22Rv1 (cell line): Measurements from ENCODE around the gene CACNA1A.

Experiments used
- H3K27ac ChIP-seq: fragments of 450-650 bp; 2 replicates; pipeline ENCODE4 v1.5.1; 2017
- CTCF ChIP-seq: fragments of 450-650 bp; IDR thresholded peaks from 2 replicates; pipeline ENCODE4 v1.5.1; 2017; ENCODE audit warnings: mild to moderate bottlenecking
- ZFX ChIP-seq: fragments of 450-650 bp; IDR thresholded peaks from 2 replicates; pipeline ENCODE4 v1.6.1; 2017; ENCODE audit warnings: antibody characterized with exemption, borderline replicate concordance

The CACNA1A gene

GRCh38 chr19:13334801-13335481, 171.3 kb downstream of the CACNA1A start:
- TF ChIP-seq ZFX (no peak), CTCF (no peak)
- H3K27ac ChIP-seq = no peak overlapping the region

- TF ChIP-seq ZFX (no peak), CTCF (no peak)
These were observed 176.0 kb downstream of the CACNA1A start for GRCh38 chr19:13330285-13330684.

GRCh38 chr19:13329766-13330165, 176.5 kb downstream of the CACNA1A start:
- no peak for TF ChIP-seq ZFX
- TF ChIP-seq CTCF = no peak
- H3K27ac ChIP-seq = no peak overlapping the region

More at GRCh38 chr19:13330285-13330684, 176.0 kb downstream of the CACNA1A start:
- H3K27ac ChIP-seq = no peak overlapping the region

- H3K27ac ChIP-seq = no peak overlapping the region
- TF ChIP-seq ZFX (no peak), CTCF (no peak)
These were observed 178.0 kb downstream of the CACNA1A start for GRCh38 chr19:13328241-13328640.

- no peak overlapping the region for H3K27ac ChIP-seq
These were observed 186.8 kb downstream of the CACNA1A start for GRCh38 chr19:13319526-13319925.

GRCh38 chr19:13318190-13318589, 188.1 kb downstream of the CACNA1A start:
- H3K27ac ChIP-seq = no peak overlapping the region
- no peak for TF ChIP-seq CTCF
- TF ChIP-seq ZFX = no peak

More at GRCh38 chr19:13319526-13319925, 186.8 kb downstream of the CACNA1A start:
- TF ChIP-seq ZFX (no peak), CTCF (no peak)

- no peak for TF ChIP-seq CTCF
- no peak for TF ChIP-seq ZFX
- H3K27ac ChIP-seq = no peak overlapping the region
These were observed 190.8 kb downstream of the CACNA1A start for GRCh38 chr19:13315495-13315894.
